HFFc6 (cell line): ENCODE data around the gene CACHD1. TPM values are rescaled to one million over a fixed set of nuclear protein-coding genes. Genes with fewer than 3 reads are reported as not detected.

ENCODE experiments used
- DNase-seq: peaks from one replicate; pipeline ENCODE4 v3.0.0-alpha.2; 2018
- H3K27ac Mint-ChIP-seq: 2 replicates; pipeline ENCODE4 v1.8.0; 2020; ENCODE audit warnings: mild to moderate bottlenecking, mixed read lengths
- H3K27me3 Mint-ChIP-seq: 2 replicates; pipeline ENCODE4 v1.8.0; 2021; ENCODE audit warnings: mild to moderate bottlenecking, moderate library complexity, mixed read lengths; ENCODE audit not compliant: insufficient read depth
- H3K36me3 Mint-ChIP-seq: 2 replicates; pipeline ENCODE4 v1.8.0; 2021; ENCODE audit warnings: low read depth, mixed read lengths
- H3K4me1 Mint-ChIP-seq: 2 replicates; pipeline ENCODE4 v1.8.0; 2020; ENCODE audit warnings: low read depth, mixed read lengths
- H3K4me3 Mint-ChIP-seq: 2 replicates; pipeline ENCODE4 v1.8.0; 2020; ENCODE audit warnings: mild to moderate bottlenecking, moderate library complexity, mixed read lengths
- H3K9me3 Mint-ChIP-seq: 2 replicates; pipeline ENCODE4 v1.8.0; 2020; ENCODE audit warnings: mild to moderate bottlenecking, mixed read lengths
- CTCF ChIP-seq: fragments of 200-600 bp; sonication (generic); IDR thresholded peaks from 2 replicates; pipeline ENCODE4 v1.5.0; 2021; ENCODE audit warnings: antibody characterized with exemption, mild to moderate bottlenecking
- total RNA-seq, 6 experiments: library from RNA; stranded (reverse); fragmentation: NEBNext Ultra II Directional; extraction: Animal tissue kit (Norgen Biotek cat#: 25700); gene quantifications; 2 replicates in 1 of 6; 3 replicates in 5 of 6; pipeline ENCODE4 v1.2.3, GENCODE V29; 2021

The CACHD1 gene
- total RNA-seq, 6 experiments from 2014 or later, result 3.9 to 5.5 (median 5.1) TPM

- no peaks in the 10 kb centered on the region for H3K36me3 Mint-ChIP-seq
- no peaks in the 10 kb centered on the region for H3K27me3 Mint-ChIP-seq
- peak; percentile 29 for DNase-seq
- H3K27ac Mint-ChIP-seq, result peak overlapping the region; percentile 17; the same call in 1 of the 2 replicates
- peak overlapping the region; percentile 4; the same call in 1 of the 2 replicates for H3K4me3 Mint-ChIP-seq
- H3K9me3 Mint-ChIP-seq, result no peaks in the 10 kb centered on the region
- peaks cover 81% of the 10 kb centered on the region for H3K4me1 Mint-ChIP-seq
- no peak for TF ChIP-seq CTCF
Measured at GRCh38 chr1:64516301-64516700, 46.4 kb downstream of the CACHD1 start.

GRCh38 chr1:64516803-64517568 is 47.1 kb downstream of the CACHD1 start:
- Mint-ChIP-seq H3K36me3 (no peaks in the 10 kb centered on the region), H3K4me1 (peaks cover 85% of the 10 kb centered on the region), H3K27me3 (no peaks in the 10 kb centered on the region), H3K27ac (peak overlapping the region; percentile 41), H3K4me3 (0 out of 2 replicates have a peak overlapping the region, but pooled peaks have one; percentile 4), H3K9me3 (no peaks in the 10 kb centered on the region)
- TF ChIP-seq CTCF, result no peak
- DNase-seq, result peak; percentile 41

- Mint-ChIP-seq H3K9me3 (no peaks in the 10 kb centered on the region), H3K4me1 (peaks cover 81% of the 10 kb centered on the region), H3K27ac (peak overlapping the region; percentile 41), H3K4me3 (no peak overlapping the region), H3K27me3 (no peaks in the 10 kb centered on the region), H3K36me3 (no peaks in the 10 kb centered on the region)
- TF ChIP-seq CTCF, result no peak
- DNase-seq, result no peak
Measured at GRCh38 chr1:64517640-64518039, 47.7 kb downstream of the CACHD1 start.

GRCh38 chr1:64518692-64519481 is 49.0 kb downstream of the CACHD1 start:
- H3K27me3 Mint-ChIP-seq, result no peaks in the 10 kb centered on the region
- no peak overlapping the region for H3K27ac Mint-ChIP-seq
- peaks cover 68% of the 10 kb centered on the region for H3K4me1 Mint-ChIP-seq
- no peak for TF ChIP-seq CTCF
- no peaks in the 10 kb centered on the region for H3K36me3 Mint-ChIP-seq
- no peak overlapping the region for H3K4me3 Mint-ChIP-seq
- DNase-seq, result no peak
- H3K9me3 Mint-ChIP-seq, result no peaks in the 10 kb centered on the region

GRCh38 chr1:64519901-64520300 is 50.0 kb downstream of the CACHD1 start:
- H3K27ac Mint-ChIP-seq, result no peak overlapping the region
- DNase-seq, result peak; percentile 62
- TF ChIP-seq CTCF, result no peak
- H3K4me1 Mint-ChIP-seq, result peaks cover 60% of the 10 kb centered on the region
- no peak overlapping the region for H3K4me3 Mint-ChIP-seq
- H3K9me3 Mint-ChIP-seq, result no peaks in the 10 kb centered on the region
- H3K27me3 Mint-ChIP-seq, result no peaks in the 10 kb centered on the region
- H3K36me3 Mint-ChIP-seq, result no peaks in the 10 kb centered on the region
